Left renal cortex interstitium (tissue), 4 donors: ENCODE results near the gene PCDHGB1. TPM values are rescaled to one million over a fixed set of nuclear protein-coding genes. Genes with fewer than 3 reads are reported as not detected.
"Not testable (repeated sequence)": the region's sequence is repeated elsewhere in the genome, so short reads cannot be mapped to it uniquely, and the experiment has no call there.

Experiments used
- DNase-seq, 4 donors: peaks; one replicate each; pipeline ENCODE4 v3.0.0-alpha.2; 2013; ENCODE audit warnings: low read depth in 4 of 4, low spot score in 2 of 4, missing footprints in 1 of 4
- polyA plus RNA-seq, 4 donors: library from polyadenylated mRNA; unstranded; fragments of 120-200 nt; gene quantifications; one replicate each; pipeline ENCODE4 v1.2.1, GENCODE V29; 2013; ENCODE audit not compliant: insufficient read length in 4 of 4

Gene PCDHGB1
- polyA plus RNA-seq, 4 donors, result 1.6 to 2.2 (median 1.8) TPM

- not testable (repeated sequence) for DNase-seq
Observed at GRCh38 chr5:141375444-141376155, 25.7 kb downstream of the PCDHGB1 start.

DNA sequence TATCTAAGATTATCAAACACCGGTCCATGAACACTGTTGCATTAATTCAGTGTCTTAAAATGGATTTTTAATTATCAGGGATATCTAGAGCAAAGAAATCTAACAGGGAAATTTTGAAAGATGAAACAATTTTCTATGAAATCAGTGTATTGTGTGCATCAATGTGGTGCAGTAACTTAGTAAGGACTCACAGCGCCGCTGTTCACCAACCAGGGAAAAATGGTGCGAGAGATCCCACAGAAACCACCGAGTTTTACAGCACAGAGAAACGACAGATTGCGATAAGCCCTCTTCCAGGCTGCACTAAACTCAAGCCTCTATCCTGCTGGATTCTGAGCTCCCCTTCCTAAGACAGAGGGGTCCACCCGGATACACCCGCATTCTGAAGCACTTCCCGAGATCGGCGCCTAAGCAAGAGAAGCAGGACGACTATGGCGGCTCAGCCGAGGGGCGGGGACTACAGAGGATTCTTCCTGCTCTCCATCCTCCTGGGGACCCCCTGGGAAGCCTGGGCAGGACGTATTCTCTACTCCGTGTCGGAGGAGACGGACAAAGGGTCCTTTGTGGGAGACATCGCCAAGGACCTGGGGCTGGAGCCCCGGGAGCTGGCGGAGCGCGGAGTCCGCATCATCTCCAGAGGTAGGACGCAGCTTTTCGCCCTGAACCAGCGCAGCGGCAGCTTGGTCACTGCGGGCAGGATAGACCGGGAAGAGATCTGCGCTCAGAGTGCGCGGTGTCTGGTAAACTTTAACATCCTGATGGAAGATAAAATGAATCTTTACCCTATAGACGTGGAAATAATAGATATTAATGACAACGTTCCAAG lies 32.8 kb downstream of the PCDHGB1 start, which contains the start of gene PCDHGA7:
TSS of gene PCDHGA7 (plus strand) at position 274 of the 826 bp plus-strand sequence. CDS start at position 432, 158 bp downstream.
- DNase-seq, result no peak

DNA sequence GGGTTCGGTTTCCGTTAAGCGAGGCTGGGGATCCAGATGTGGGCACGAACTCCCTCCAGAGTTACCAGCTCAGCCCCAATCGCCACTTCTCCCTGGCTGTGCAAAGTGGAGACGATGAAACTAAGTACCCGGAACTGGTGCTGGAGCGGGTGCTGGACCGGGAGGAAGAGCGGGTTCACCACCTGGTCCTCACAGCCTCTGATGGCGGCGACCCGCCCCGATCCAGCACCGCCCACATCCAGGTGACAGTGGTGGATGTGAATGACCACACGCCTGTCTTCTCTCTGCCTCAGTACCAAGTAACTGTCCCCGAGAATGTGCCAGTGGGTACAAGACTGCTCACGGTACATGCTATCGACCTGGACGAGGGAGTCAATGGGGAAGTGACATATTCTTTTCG lies 33.4 kb downstream of the PCDHGB1 start:
- no peak for DNase-seq

DNA sequence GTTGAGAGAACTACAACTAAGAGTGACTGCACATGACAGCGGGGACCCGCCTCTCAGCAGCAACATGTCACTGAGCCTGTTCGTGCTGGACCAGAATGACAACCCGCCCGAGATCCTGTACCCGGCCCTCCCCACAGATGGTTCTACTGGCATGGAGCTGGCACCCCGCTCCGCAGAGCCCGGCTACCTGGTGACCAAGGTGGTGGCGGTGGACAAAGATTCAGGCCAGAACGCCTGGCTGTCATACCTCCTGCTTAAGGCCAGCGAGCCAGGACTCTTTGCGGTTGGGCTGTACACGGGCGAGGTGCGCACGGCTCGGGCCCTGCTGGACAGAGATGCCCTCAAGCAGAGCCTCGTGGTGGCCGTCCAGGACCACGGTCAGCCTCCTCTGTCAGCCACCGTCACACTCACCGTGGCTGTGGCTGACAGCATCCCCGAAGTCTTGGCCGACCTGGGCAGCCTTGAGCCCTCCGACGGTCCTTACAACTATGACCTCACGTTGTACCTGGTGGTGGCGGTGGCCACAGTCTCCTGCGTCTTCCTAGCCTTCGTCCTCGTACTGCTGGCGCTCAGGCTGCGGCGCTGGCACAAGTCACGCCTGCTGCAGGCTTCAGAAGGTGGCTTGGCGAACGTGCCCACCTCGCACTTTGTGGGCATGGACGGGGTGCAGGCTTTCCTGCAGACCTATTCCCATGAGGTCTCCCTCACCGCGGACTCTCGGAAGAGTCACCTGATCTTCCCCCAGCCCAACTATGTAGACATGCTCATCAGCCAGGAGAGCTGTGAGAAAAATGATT lies 34.8 kb downstream of the PCDHGB1 start:
- no peak for DNase-seq

DNA sequence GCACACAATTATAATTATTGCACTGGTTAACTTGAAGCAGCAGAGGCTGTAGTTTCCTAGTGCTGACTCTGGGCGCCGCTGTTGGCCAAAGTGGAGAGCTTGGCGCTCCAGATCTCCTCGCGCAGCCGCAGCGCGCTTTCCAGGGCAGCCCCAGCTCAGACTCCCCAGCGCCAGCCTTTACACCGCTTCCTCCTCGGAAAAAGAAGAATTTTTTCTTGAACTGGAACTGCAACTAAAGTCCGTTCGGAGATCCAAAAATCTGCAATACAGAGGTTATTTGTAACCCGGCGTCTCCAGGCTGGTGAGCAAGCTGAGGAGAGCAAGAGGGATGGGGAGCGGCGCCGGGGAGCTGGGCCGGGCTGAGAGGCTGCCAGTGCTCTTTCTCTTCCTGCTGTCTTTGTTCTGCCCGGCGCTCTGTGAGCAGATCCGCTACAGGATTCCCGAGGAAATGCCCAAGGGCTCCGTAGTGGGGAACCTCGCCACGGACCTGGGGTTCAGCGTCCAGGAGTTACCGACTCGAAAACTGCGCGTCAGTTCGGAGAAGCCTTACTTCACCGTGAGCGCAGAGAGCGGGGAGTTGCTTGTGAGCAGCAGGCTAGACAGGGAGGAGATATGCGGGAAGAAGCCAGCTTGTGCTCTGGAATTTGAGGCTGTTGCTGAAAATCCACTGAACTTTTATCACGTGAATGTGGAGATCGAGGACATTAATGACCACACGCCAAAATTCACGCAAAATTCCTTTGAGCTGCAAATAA lies 37.8 kb downstream of the PCDHGB1 start, which contains the start of gene PCDHGB4:
TSS of gene PCDHGB4 (plus strand) at position 142 of the 755 bp plus-strand sequence. CDS start at position 329, 187 bp downstream.
- not testable (repeated sequence) for DNase-seq

GRCh38 chr5:141388661-141389060 lies 38.8 kb downstream of the PCDHGB1 start:
- DNase-seq, result no peak

DNA sequence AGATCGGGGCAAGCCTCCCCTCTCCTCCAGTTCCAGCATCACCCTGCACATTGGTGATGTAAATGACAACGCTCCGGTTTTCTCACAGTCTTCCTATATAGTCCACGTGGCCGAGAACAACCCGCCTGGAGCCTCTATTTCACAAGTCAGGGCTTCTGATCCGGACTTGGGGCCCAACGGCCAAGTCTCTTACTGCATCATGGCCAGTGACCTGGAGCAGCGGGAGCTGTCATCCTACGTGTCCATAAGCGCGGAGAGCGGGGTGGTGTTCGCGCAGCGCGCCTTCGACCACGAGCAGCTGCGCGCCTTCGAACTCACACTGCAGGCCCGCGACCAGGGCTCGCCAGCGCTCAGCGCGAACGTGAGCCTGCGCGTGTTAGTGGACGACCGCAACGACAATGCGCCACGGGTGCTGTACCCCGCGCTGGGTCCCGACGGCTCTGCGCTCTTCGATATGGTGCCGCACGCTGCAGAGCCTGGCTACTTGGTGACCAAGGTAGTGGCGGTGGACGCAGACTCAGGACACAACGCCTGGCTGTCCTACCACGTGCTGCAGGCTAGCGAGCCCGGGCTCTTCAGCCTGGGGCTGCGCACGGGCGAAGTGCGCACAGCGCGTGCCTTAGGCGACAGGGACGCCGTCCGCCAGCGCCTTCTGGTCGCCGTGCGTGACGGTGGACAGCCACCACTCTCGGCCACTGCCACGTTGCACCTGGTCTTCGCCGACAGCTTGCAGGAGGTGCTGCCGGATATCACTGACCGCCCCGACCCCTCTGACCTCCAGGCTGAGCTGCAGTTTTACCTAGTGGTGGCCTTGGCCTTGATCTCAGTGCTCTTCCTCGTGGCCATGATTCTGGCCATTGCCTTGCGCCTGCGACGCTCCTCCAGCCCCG lies 39.5 kb downstream of the PCDHGB1 start:
- no peak for DNase-seq

DNA sequence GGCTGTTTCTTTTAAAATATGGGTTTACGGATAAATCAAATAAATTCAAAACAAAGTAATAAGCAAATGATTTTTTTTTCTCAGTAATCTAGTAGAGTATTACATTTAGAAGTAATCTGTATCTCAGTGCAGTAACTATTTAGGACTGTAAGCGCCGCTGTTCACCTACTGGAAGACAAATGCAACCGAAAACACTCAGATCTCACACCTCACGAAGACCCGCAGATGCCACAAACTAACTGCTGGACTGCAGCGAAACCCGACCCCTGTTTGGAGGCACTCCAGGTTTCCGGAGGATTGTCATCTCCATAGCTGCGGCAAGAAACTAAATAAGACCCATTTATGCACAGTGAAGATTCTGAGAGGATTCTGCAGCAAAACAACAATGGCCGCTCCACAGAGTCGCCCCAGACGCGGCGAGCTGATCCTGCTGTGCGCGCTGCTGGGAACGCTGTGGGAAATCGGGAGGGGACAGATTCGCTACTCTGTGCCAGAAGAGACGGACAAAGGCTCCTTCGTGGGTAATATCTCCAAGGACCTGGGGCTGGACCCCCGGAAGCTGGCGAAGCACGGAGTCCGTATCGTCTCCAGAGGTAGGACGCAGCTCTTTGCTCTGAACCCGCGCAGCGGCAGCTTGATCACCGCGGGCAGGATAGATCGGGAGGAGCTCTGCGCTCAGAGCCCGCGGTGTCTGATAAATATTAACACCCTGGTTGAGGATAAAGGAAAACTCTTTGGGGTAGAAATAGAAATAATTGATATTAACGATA lies 42.7 kb downstream of the PCDHGB1 start, which contains the start of gene PCDHGA8:
TSS of gene PCDHGA8 (plus strand) at position 205 of the 770 bp plus-strand sequence. CDS start at position 386, 181 bp downstream.
- DNase-seq, result no peak

- DNase-seq, result no peak
Observed at GRCh38 chr5:141393267-141393666, 43.4 kb downstream of the PCDHGB1 start.

GRCh38 chr5:141394401-141395187 lies 44.7 kb downstream of the PCDHGB1 start:
- not testable (repeated sequence) for DNase-seq

DNA sequence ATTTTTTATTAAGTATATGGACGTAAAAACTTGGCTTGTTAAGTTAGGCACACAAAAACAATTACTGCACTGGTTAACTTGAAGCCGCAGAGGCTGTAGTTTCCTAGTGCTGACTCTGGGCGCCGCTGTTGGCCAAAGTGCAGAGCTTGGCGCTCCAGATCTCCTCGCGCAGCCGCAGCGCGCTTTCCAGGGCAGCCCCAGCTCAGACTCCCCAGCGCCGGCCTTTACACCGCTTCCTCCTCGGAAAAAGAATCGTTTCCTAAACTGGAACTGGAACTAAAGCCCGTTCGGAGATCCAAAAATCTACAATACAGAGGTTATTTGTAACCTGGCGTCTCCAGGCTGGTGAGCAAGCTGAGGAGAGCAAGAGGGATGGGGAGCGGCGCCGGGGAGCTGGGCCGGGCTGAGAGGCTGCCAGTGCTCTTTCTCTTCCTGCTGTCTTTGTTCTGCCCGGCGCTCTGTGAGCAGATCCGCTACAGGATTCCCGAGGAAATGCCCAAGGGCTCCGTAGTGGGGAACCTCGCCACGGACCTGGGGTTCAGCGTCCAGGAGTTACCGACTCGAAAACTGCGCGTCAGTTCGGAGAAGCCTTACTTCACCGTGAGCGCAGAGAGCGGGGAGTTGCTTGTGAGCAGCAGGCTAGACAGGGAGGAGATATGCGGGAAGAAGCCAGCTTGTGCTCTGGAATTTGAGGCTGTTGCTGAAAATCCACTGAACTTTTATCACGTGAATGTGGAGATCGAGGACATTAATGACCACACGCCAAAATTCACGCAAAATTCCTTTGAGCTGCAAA lies 48.1 kb downstream of the PCDHGB1 start, which contains the start of gene PCDHGB5:
TSS of gene PCDHGB5 (plus strand) at position 192 of the 796 bp plus-strand sequence. CDS start at position 373, 181 bp downstream.
- not testable (repeated sequence) for DNase-seq

DNA sequence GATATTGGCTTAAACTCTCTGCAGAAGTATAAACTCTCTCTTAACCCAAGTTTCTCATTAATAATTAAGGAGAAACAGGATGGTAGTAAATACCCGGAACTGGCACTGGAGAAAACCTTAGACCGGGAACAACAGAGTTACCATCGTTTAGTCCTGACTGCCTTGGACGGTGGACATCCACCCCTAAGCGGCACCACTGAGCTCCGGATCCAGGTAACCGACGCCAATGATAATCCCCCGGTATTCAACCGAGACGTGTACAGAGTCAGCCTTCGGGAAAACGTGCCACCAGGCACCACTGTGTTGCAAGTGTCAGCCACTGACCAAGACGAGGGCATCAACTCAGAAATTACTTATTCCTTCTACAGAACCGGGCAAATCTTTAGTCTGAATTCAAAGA lies 48.7 kb downstream of the PCDHGB1 start:
- DNase-seq, result no peak

GRCh38 chr5:141399555-141400258 lies 49.8 kb downstream of the PCDHGB1 start:
- no peak for DNase-seq
